ENCODE measurements around the gene DDX59. TPM values are rescaled to one million over a fixed set of nuclear protein-coding genes. Genes with fewer than 3 reads are reported as not detected.

Gene DDX59
- total RNA-seq, 1 donor from 2014 or later, result 25.3 TPM

DNA sequence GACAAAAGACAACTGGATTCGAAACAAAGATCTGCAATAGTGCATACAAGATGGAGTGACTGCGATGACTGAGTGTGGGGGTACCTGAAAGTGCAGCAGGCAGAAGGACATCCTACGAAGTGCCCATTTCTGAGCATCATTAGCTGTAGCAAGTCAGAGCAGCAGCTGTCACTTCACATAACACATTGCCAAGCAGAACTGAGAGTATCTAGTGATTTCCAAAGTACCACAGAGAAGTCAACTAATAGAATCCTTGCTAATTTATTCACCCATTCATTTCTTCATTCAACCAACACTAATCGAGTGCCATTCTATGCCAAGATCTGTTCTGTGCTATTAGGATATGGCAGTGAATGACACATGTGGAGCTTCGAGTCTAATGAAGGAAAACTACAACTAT, 37.4 kb upstream of the DDX59 start:
- no peak for DNase-seq (ENCODE audit: low spot score in 2 of 2, unreplicated experiment in 2 of 2)
- Mint-ChIP-seq H3K4me1 (no peaks in the 10 kb centered on the region), H3K9me3 (no peaks in the 10 kb centered on the region), H3K27ac (no peak overlapping the region), H3K4me3 (no peak overlapping the region), H3K27me3 (ENCODE audit: low read depth) (no peaks in the 10 kb centered on the region), H3K36me3 (no peaks in the 10 kb centered on the region)
- TF ChIP-seq CTCF (IDR thresholded peaks at IDR 0.05; ENCODE audit: unreplicated experiment), result no peak

DNA sequence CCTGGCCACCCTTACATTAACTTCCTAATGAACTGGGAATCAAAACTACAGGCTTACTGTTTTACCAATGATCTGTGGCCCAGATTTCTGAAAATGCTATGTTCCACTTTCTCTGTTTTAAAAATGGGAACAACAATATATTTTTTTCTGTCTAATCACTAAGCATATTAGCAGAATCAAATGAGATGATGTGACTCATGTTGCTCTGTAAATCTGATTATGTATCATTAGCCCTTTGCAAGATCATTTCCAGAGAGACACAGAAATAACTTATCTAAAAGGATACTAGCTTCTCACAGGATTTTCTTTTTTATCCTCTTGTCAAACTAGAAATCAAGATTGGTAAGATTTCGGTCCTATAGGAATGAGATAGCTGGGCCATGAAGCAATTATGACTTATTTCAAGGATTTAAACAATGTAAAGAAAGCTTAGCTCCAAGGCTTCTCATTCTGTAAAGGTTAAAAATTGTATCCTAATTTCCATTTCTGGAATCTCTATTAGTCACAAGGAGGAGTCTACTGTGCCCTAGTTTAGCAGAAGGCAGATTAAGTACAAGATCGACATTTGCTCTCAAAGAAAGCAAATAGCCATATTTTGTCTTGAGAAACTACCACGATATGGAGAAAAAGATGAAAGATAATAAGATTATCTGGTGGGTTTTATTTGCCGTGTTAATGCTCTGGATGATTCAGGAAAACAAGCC, 36.6 kb upstream of the DDX59 start:
- Mint-ChIP-seq H3K27me3 (ENCODE audit: low read depth) (no peaks in the 10 kb centered on the region), H3K4me3 (no peak overlapping the region), H3K4me1 (no peaks in the 10 kb centered on the region), H3K9me3 (no peaks in the 10 kb centered on the region), H3K27ac (no peak overlapping the region), H3K36me3 (no peaks in the 10 kb centered on the region)
- no peak for DNase-seq (ENCODE audit: low spot score in 2 of 2, unreplicated experiment in 2 of 2)
- no peak for TF ChIP-seq CTCF (IDR thresholded peaks at IDR 0.05; ENCODE audit: unreplicated experiment)

DNA sequence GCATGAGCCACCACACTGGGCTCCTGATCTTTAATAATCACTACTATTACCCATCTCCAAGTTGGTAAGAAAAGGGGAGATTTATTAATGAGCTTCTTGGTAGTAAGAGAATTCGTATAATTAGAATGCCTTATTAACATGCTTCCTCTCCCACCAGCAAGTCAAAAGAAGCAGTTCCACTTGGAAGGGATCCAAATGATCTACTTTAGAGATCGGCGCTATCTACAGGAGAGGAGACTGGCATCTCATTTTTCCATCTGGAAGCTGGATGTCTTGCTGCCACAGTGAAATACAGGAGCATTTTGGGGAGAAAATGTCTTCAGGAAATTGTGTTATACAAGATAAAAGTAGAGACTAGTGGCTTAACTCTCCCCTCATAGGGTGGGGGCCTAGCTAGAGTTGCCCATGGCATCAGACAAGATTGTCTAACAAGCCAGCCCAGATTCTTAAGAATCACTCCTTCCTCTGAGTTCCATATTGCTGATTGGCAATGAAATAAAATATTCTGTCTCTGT, 35.3 kb upstream of the DDX59 start:
- H3K36me3 Mint-ChIP-seq, result no peaks in the 10 kb centered on the region
- no peak for TF ChIP-seq CTCF (IDR thresholded peaks at IDR 0.05; ENCODE audit: unreplicated experiment)
- H3K4me1 Mint-ChIP-seq, result no peaks in the 10 kb centered on the region
- no peaks in the 10 kb centered on the region for H3K27me3 Mint-ChIP-seq (ENCODE audit: low read depth)
- no peaks in the 10 kb centered on the region for H3K9me3 Mint-ChIP-seq
- H3K4me3 Mint-ChIP-seq, result no peak overlapping the region
- no peak for DNase-seq (ENCODE audit: low spot score in 2 of 2, unreplicated experiment in 2 of 2)
- no peak overlapping the region for H3K27ac Mint-ChIP-seq

GRCh38 chr1:200699871-200700270, 30.2 kb upstream of the DDX59 start:
- H3K9me3 Mint-ChIP-seq, result peaks cover 13% of the 10 kb centered on the region
- H3K36me3 Mint-ChIP-seq, result no peaks in the 10 kb centered on the region
- TF ChIP-seq CTCF (IDR thresholded peaks at IDR 0.05; ENCODE audit: unreplicated experiment), result no peak
- no peak for DNase-seq (ENCODE audit: low spot score in 2 of 2, unreplicated experiment in 2 of 2)
- H3K4me3 Mint-ChIP-seq, result no peak overlapping the region
- no peaks in the 10 kb centered on the region for H3K27me3 Mint-ChIP-seq (ENCODE audit: low read depth)
- H3K27ac Mint-ChIP-seq, result no peak overlapping the region
- H3K4me1 Mint-ChIP-seq, result peaks cover under 1% of the 10 kb centered on the region

- Mint-ChIP-seq H3K27ac (no peak overlapping the region), H3K36me3 (no peaks in the 10 kb centered on the region), H3K4me3 (no peak overlapping the region), H3K27me3 (ENCODE audit: low read depth) (no peaks in the 10 kb centered on the region), H3K9me3 (peaks cover 13% of the 10 kb centered on the region), H3K4me1 (peaks cover 8% of the 10 kb centered on the region)
- TF ChIP-seq CTCF (IDR thresholded peaks at IDR 0.05; ENCODE audit: unreplicated experiment), result no peak
- DNase-seq (ENCODE audit: low spot score in 2 of 2, unreplicated experiment in 2 of 2), result no peak
Observed at GRCh38 chr1:200694738-200695137, 25.0 kb upstream of the DDX59 start.
